H1 (cell line): ENCODE data around the gene CD37. TPM values are rescaled to one million over a fixed set of nuclear protein-coding genes. Genes with fewer than 3 reads are reported as not detected.

Experiments used
- CTCF ChIA-PET: fragments of 300-600 bp; sonication (Branson Sonifier 250); formaldehyde crosslinking; loops from one replicate; lab custom pipeline; 2021; ENCODE audit not compliant: partially characterized antibody; lab: Charles Lee
- POLR2A ChIA-PET: fragments of 300-600 bp; sonication (Branson Sonifier 250); formaldehyde crosslinking; loops from one replicate; lab custom pipeline; 2021; ENCODE audit warnings: inconsistent platforms; ENCODE audit not compliant: partially characterized antibody; lab: Charles Lee
- DNase-seq, 2 experiments: peaks; one replicate each; pipeline versions ENCODE4 v3.0.0 to v3.0.0-alpha.2; 2010 to 2022; ENCODE audit warnings: low spot score in 2 of 2, low read depth in 1 of 2, mixed read lengths in 1 of 2
- FAIRE-seq: peaks from 2 replicates; lab custom pipeline; 2011; peaks lifted over from hg19 to GRCh38; lab: Jason Lieb, UNC
- H2AFZ ChIP-seq: 2 replicates; pipeline ENCODE4 v1.8.1; 2012; ENCODE audit warnings: low read length, inconsistent platforms
- H2AK5ac ChIP-seq: 2 replicates; pipeline ENCODE4 v1.6.1; 2013; ENCODE audit warnings: low read depth, low read length
- H2BK120ac ChIP-seq: replicated peaks from 2 replicates; pipeline ENCODE3; 2013; ENCODE audit warnings: low read depth, low read length, inconsistent platforms
- H2BK12ac ChIP-seq: 2 replicates; pipeline ENCODE4 v1.6.1; 2013; ENCODE audit warnings: low read depth, low read length
- H2BK15ac ChIP-seq: 2 replicates; pipeline ENCODE4 v1.6.1; 2013; ENCODE audit warnings: low read length
- H2BK20ac ChIP-seq: 2 replicates; pipeline ENCODE4 v1.6.1; 2013; ENCODE audit warnings: low read length
- H2BK5ac ChIP-seq: 2 replicates; pipeline ENCODE4 v1.6.1; 2013; ENCODE audit warnings: low read depth, low read length
- H3K14ac ChIP-seq: 2 replicates; pipeline ENCODE4 v1.6.1; 2013; ENCODE audit warnings: inconsistent platforms; ENCODE audit not compliant: insufficient read length
- H3K18ac ChIP-seq: 2 replicates; pipeline ENCODE4 v1.6.1; 2013; ENCODE audit warnings: low read length; ENCODE audit errors: extremely low read depth
- H3K23ac ChIP-seq: 2 replicates; pipeline ENCODE4 v1.6.1; 2013; ENCODE audit warnings: inconsistent platforms; ENCODE audit not compliant: insufficient read length
- H3K23me2 ChIP-seq: 2 replicates; pipeline ENCODE4 v1.6.1; 2013; ENCODE audit warnings: low read depth, low read length
- H3K27ac ChIP-seq: 2 replicates; pipeline ENCODE4 v1.6.1; 2011; ENCODE audit warnings: low read depth, low read length, inconsistent platforms
- H3K27me3 ChIP-seq, 4 experiments: replicated peaks in 1 of 4; 1 replicate in 1 of 4; 2 replicates in 3 of 4; pipeline versions ENCODE4 v1.6.1 to v1.8.1; 2011 to 2013; ENCODE audit warnings: low read length in 3 of 4, mild to moderate bottlenecking in 3 of 4, inconsistent platforms in 2 of 4, mixed read lengths in 2 of 4, moderate library complexity in 1 of 4; ENCODE audit not compliant: control insufficient read depth in 3 of 4, insufficient read depth in 3 of 4; ENCODE audit errors: extremely low read depth in 1 of 4
- H3K36me3 ChIP-seq, 4 experiments: 2 replicates each; pipeline versions ENCODE4 v1.6.1 to v1.8.1; 2011 to 2013; ENCODE audit warnings: mild to moderate bottlenecking in 4 of 4, low read length in 3 of 4, moderate library complexity in 2 of 4, control low read depth in 1 of 4, inconsistent platforms in 1 of 4; ENCODE audit not compliant: insufficient read depth in 4 of 4, control insufficient read depth in 2 of 4
- H3K4ac ChIP-seq: replicated peaks from 2 replicates; pipeline ENCODE3; 2013; ENCODE audit warnings: low read length, low read depth, mixed read lengths, inconsistent platforms; ENCODE audit not compliant: insufficient read length
- H3K4me1 ChIP-seq, 4 experiments: replicated peaks in 1 of 4; 1 replicate in 1 of 4; 2 replicates in 3 of 4; pipeline versions ENCODE4 v1.6.1 to v1.8.1; 2011 to 2013; ENCODE audit warnings: low read length in 3 of 4, inconsistent platforms in 2 of 4, mixed read lengths in 1 of 4; ENCODE audit not compliant: insufficient read depth in 4 of 4, control insufficient read depth in 3 of 4
- H3K4me2 ChIP-seq, 2 experiments: 2 replicates each; pipeline versions ENCODE4 v1.6.1 to v1.8.1; 2011 to 2013; ENCODE audit warnings: low read depth in 2 of 2, low read length in 2 of 2, control low read depth in 1 of 2, inconsistent platforms in 1 of 2, mild to moderate bottlenecking in 1 of 2; ENCODE audit not compliant: insufficient read depth in 1 of 2
- H3K4me3 ChIP-seq, 4 experiments: fragments of 200-600, 300-600 bp in 1 of 4; sonication (generic), shearing (Covaris generic), sonication (Bioruptor Twin) in 1 of 4; 2 replicates each; pipeline versions ENCODE4 v1.5.1 to v1.8.1; 2011 to 2016; ENCODE audit warnings: low read length in 4 of 4, low read depth in 3 of 4, control low read depth in 2 of 4, inconsistent platforms in 2 of 4, mild to moderate bottlenecking in 2 of 4, mixed read lengths in 1 of 4, moderate library complexity in 1 of 4; ENCODE audit not compliant: insufficient read depth in 2 of 4; ENCODE audit errors: extremely low read depth in 1 of 4
- H3K56ac ChIP-seq: replicated peaks from 2 replicates; pipeline ENCODE3; 2013; ENCODE audit warnings: low read depth, mild to moderate bottlenecking, mixed read lengths, low read length, inconsistent platforms; ENCODE audit not compliant: insufficient read length
- H3K79me1 ChIP-seq: 2 replicates; pipeline ENCODE4 v1.6.1; 2013; ENCODE audit warnings: low read depth, low read length, control low read depth
- H3K79me2 ChIP-seq, 2 experiments: 2 replicates each; pipeline versions ENCODE4 v1.6.1 to v1.8.1; 2012 to 2013; ENCODE audit warnings: low read length in 2 of 2, mild to moderate bottlenecking in 2 of 2, inconsistent platforms in 1 of 2; ENCODE audit not compliant: insufficient read depth in 2 of 2, control insufficient read depth in 1 of 2
- H3K9ac ChIP-seq, 4 experiments: replicated peaks in 1 of 4; 1 replicate in 1 of 4; 2 replicates in 3 of 4; pipeline versions ENCODE4 v1.6.1 to v1.8.1; 2011 to 2013; ENCODE audit warnings: low read depth in 3 of 4, low read length in 3 of 4, control low read depth in 2 of 4, mild to moderate bottlenecking in 2 of 4, moderate library complexity in 2 of 4, inconsistent platforms in 1 of 4; ENCODE audit errors: extremely low read depth in 1 of 4
- H3K9me3 ChIP-seq, 2 experiments: 2 replicates each; pipeline versions ENCODE4 v1.6.1 to v1.8.1; 2012 to 2013; ENCODE audit warnings: mild to moderate bottlenecking in 2 of 2, moderate library complexity in 2 of 2, control low read depth in 1 of 2, inconsistent platforms in 1 of 2, low read depth in 1 of 2, low read length in 1 of 2, mixed read lengths in 1 of 2; ENCODE audit not compliant: insufficient read depth in 2 of 2
- H4K20me1 ChIP-seq, 2 experiments: replicated peaks in 1 of 2; 2 replicates each; pipeline versions ENCODE3 to v1.8.1; 2011 to 2013; ENCODE audit warnings: inconsistent platforms in 2 of 2, low read length in 2 of 2, mild to moderate bottlenecking in 1 of 2; ENCODE audit not compliant: insufficient read depth in 2 of 2, control insufficient read depth in 1 of 2
- H4K5ac ChIP-seq: 2 replicates; pipeline ENCODE4 v1.6.1; 2013; ENCODE audit warnings: low read length, low read depth, mixed read lengths, inconsistent platforms; ENCODE audit not compliant: insufficient read length
- H4K8ac ChIP-seq: 2 replicates; pipeline ENCODE4 v1.8.0; 2013; ENCODE audit warnings: mild to moderate bottlenecking, moderate library complexity, low read length, inconsistent platforms; ENCODE audit not compliant: insufficient read depth; ENCODE audit errors: extremely low read depth
- H4K91ac ChIP-seq: replicated peaks from 2 replicates; pipeline ENCODE3; 2013; ENCODE audit warnings: low read length, mixed read lengths, inconsistent platforms; ENCODE audit not compliant: insufficient read length
- BACH1 ChIP-seq: IDR thresholded peaks from 2 replicates; pipeline ENCODE4 v1.6.1; 2012; ENCODE audit warnings: low read length, improper control_type of control experiment
- CEBPB ChIP-seq: IDR thresholded peaks from 2 replicates; pipeline ENCODE4 v1.6.1; 2012; ENCODE audit warnings: low read depth, low read length
- CHD2 ChIP-seq: IDR thresholded peaks from 2 replicates; pipeline ENCODE4 v1.6.1; 2012; ENCODE audit warnings: low read length, improper control_type of control experiment
- EP300 ChIP-seq, 2 experiments: IDR thresholded peaks; 1 replicate in 1 of 2; 2 replicates in 1 of 2; pipeline ENCODE4 v1.6.1; 2011 to 2012; ENCODE audit warnings: low read depth in 2 of 2, low read length in 2 of 2, mild to moderate bottlenecking in 2 of 2, borderline replicate concordance in 1 of 2, inconsistent platforms in 1 of 2, moderate library complexity in 1 of 2
- HDAC6 ChIP-seq: IDR thresholded peaks from one replicate; pipeline ENCODE4 v1.7.1; 2012; ENCODE audit warnings: low read depth, mild to moderate bottlenecking, inconsistent platforms, low read length, moderate library complexity
- NANOG ChIP-seq: IDR thresholded peaks from 2 replicates; pipeline ENCODE4 v1.6.1; 2011; ENCODE audit warnings: low read length, low read depth, mild to moderate bottlenecking, inconsistent platforms; ENCODE audit not compliant: insufficient read depth, poor library complexity, severe bottlenecking
- RBBP5 ChIP-seq: IDR thresholded peaks from 2 replicates; pipeline ENCODE4 v1.7.1; 2012; ENCODE audit warnings: low read depth, mild to moderate bottlenecking, inconsistent platforms, low read length, moderate library complexity, borderline replicate concordance
- SAP30 ChIP-seq: fragments of 300-600 bp; sonication (generic); IDR thresholded peaks from 2 replicates; pipeline ENCODE4 v1.7.1; 2012; ENCODE audit warnings: low read length, moderate library complexity, mild to moderate bottlenecking, inconsistent platforms; ENCODE audit not compliant: insufficient read depth, insufficient replicate concordance
- SP1 ChIP-seq: IDR thresholded peaks from 2 replicates; pipeline ENCODE4 v1.6.1; 2011; ENCODE audit warnings: low read depth, low read length
- WGBS, 2 experiments: shearing (Covaris generic) in 1 of 2; methylation state at CpG; one replicate each; pipeline versions ENCODE4 v1.1.6 to v1.1.7; 2013 to 2015; ENCODE audit warnings: low lambda C conversion rate in 2 of 2, mixed read lengths in 2 of 2, inconsistent platforms in 1 of 2, low coverage in 1 of 2, missing lambda C conversion rate in 1 of 2; ENCODE audit not compliant: insufficient replicate concordance in 2 of 2, insufficient coverage in 1 of 2, insufficient read length in 1 of 2; ENCODE audit errors: extremely low coverage in 1 of 2, missing lambda C conversion rate in 1 of 2; 5-methylcytosine and 5-hydroxymethylcytosine counted together
- polyA plus RNA-seq, 7 experiments: library from polyadenylated mRNA; depleted of rRNA in 3 of 7; stranded (reverse) in 5 of 7; unstranded in 2 of 7; fragments of >200 nt in 5 of 7; fragments of 200-250 nt in 2 of 7; gene quantifications; 1 replicate in 5 of 7; 2 replicates in 1 of 7; 4 replicates in 1 of 7; pipeline versions ENCODE4 v1.2.1 to v1.2.3, GENCODE V29; 2011 to 2013; ENCODE audit warnings: missing spikeins in 2 of 7, mixed read lengths in 2 of 7
- total RNA-seq: library from RNA; stranded (reverse); fragmentation: NEBNext Ultra II Directional; extraction: Animal tissue kit (Norgen Biotek cat#: 25700); gene quantifications from 2 replicates; pipeline ENCODE4 v1.2.1, GENCODE V29; 2021
- TF ChIP-seq, protein P1 (sequence below), 3 experiments: IDR thresholded peaks; 1 replicate in 2 of 3; 2 replicates in 1 of 3; pipeline versions ENCODE4 v1.5.1 to v1.6.1; 2011; ENCODE audit warnings: low read length in 3 of 3, mild to moderate bottlenecking in 3 of 3, inconsistent platforms in 2 of 3, low read depth in 1 of 3, moderate library complexity in 1 of 3; ENCODE audit not compliant: insufficient read depth in 1 of 3; ENCODE audit errors: control extremely low read depth in 1 of 3
- TF ChIP-seq, protein P2 (sequence below): IDR thresholded peaks from 2 replicates; pipeline ENCODE4 v1.6.1; 2012; ENCODE audit warnings: inconsistent platforms

Gene CD37
- total and polyA plus RNA-seq, 2 of the 8 experiments (the other 6 are each of a cell fraction or from before 2014, with no cell fraction given): not detected

DNA sequence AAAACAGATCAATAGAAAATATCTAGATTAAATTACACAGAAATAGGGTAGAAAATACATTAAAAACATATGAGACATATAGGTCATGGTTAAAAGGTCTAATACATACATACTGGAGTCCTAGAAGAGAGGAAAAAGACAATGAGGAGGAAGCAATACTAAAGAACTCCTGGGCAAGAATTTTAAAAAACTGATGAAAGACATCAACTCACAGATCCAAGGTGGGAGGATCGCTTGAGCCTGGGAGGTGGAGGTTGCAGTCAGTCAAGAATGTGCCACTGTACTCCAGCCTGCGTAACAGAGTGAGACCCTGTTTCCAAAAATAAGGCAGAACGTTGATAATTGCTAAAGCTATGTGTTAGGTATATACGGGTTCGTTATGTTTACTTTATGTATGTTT lies 47.4 kb downstream of the CD37 start:
- no peaks in the 10 kb centered on the region for H3K27me3 ChIP-seq
- no peaks in the 10 kb centered on the region for H3K36me3 ChIP-seq
- H3K18ac ChIP-seq: no peak overlapping the region
- no peak overlapping the region for H2BK20ac ChIP-seq
- no peak overlapping the region for H3K4me3 ChIP-seq
- FAIRE-seq (no peak), DNase-seq (no peak)
- no peak overlapping the region for H3K27ac ChIP-seq
- no peak overlapping the region for H2BK5ac ChIP-seq
- no peaks in the 10 kb centered on the region for H3K23me2 ChIP-seq
- peaks cover 0 to 7% of the 10 kb centered on the region in 2 experiments; a peak in 3 of 4 replicates for H3K9me3 ChIP-seq
- H2AK5ac ChIP-seq: no peak overlapping the region
- ChIA-PET POLR2A (no interaction called here), CTCF (interaction anchor here (1.2 to 2.0 kb wide), 2 partner anchors 9 to 12 kb away, joined by 3 to 11 read pairs; no protein-coding TSS in a partner anchor)
- no peak overlapping the region for H2BK120ac ChIP-seq
- H2BK15ac ChIP-seq: no peak overlapping the region
- H2AFZ ChIP-seq: no peak overlapping the region
- no peak overlapping the region for H3K56ac ChIP-seq
- H3K4me2 ChIP-seq: no peak overlapping the region
- no peak overlapping the region for H3K14ac ChIP-seq
- 94% methylated on average over 5 of the region's 5 CpGs; no CpG with 5 or more reads in 1 of the 2 experiments for WGBS, 2 experiments
- H3K9ac ChIP-seq: no peak overlapping the region
- no peak overlapping the region for H2BK12ac ChIP-seq
- TF ChIP-seq BACH1 (no peak), CHD2 (no peak), SAP30 (no peak), SP1 (no peak), NANOG (no peak), EP300 (IDR thresholded peaks at IDR 0.05; ENCODE audit: borderline replicate concordance in 1 of 2, low read depth in 2 of 2, low read length in 2 of 2) (no peak), CEBPB (no peak), HDAC6 (no peak), RBBP5 (no peak)
- TF ChIP-seq, protein P1, sequence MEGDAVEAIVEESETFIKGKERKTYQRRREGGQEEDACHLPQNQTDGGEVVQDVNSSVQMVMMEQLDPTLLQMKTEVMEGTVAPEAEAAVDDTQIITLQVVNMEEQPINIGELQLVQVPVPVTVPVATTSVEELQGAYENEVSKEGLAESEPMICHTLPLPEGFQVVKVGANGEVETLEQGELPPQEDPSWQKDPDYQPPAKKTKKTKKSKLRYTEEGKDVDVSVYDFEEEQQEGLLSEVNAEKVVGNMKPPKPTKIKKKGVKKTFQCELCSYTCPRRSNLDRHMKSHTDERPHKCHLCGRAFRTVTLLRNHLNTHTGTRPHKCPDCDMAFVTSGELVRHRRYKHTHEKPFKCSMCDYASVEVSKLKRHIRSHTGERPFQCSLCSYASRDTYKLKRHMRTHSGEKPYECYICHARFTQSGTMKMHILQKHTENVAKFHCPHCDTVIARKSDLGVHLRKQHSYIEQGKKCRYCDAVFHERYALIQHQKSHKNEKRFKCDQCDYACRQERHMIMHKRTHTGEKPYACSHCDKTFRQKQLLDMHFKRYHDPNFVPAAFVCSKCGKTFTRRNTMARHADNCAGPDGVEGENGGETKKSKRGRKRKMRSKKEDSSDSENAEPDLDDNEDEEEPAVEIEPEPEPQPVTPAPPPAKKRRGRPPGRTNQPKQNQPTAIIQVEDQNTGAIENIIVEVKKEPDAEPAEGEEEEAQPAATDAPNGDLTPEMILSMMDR (IDR thresholded peaks at IDR 0.05; ENCODE audit: control extremely low read depth in 1 of 3, insufficient read depth in 1 of 3, low read depth in 1 of 3, low read length in 3 of 3): no peak
- TF ChIP-seq, protein P2, sequence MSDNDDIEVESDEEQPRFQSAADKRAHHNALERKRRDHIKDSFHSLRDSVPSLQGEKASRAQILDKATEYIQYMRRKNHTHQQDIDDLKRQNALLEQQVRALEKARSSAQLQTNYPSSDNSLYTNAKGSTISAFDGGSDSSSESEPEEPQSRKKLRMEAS: no peak
- no peak overlapping the region for H4K5ac ChIP-seq
- H3K79me2 ChIP-seq: no peaks in the 10 kb centered on the region
- no peak overlapping the region for H3K4ac ChIP-seq
- no peak overlapping the region for H4K8ac ChIP-seq
- H3K79me1 ChIP-seq: no peaks in the 10 kb centered on the region
- H4K91ac ChIP-seq: no peak overlapping the region
- no peaks in the 10 kb centered on the region for H4K20me1 ChIP-seq
- no peak overlapping the region for H3K23ac ChIP-seq
- H3K4me1 ChIP-seq: no peaks in the 10 kb centered on the region
